ENCODE results near the gene PRAMEF15.
"Not testable (repeated sequence)": the region's sequence is repeated elsewhere in the genome, so short reads cannot be mapped to it uniquely, and the experiment has no call there.

- TF ChIP-seq POLR2AphosphoS5, POLR2A (IDR thresholded peaks at IDR 0.05; ENCODE audit: low read depth, low read length): not testable (repeated sequence)
Measured at GRCh38 chr1:13298699-13299098, 16.7 kb upstream of the PRAMEF15 start.

Data from GM12892 (cell line).